SK-N-SH (cell line): ENCODE results near the gene TCF12.

ENCODE experiments used
- EZH2phosphoT487 ChIP-seq: fragments of 200-600 bp; sonication (generic); IDR thresholded peaks from 2 replicates; pipeline ENCODE4 v1.6.1; 2017; ENCODE audit warnings: low read depth, mixed run types, mild to moderate bottlenecking, antibody characterized with exemption, moderate library complexity, borderline replicate concordance
- NRF1 ChIP-seq: IDR thresholded peaks from 2 replicates; pipeline ENCODE4 v1.6.1; 2012; ENCODE audit warnings: low read depth, mild to moderate bottlenecking, low read length
- RAD21 ChIP-seq: IDR thresholded peaks from 2 replicates; pipeline ENCODE4 v1.6.1; 2012; ENCODE audit warnings: mild to moderate bottlenecking, low read length
- TF ChIP-seq, protein P1 (sequence below): IDR thresholded peaks from 2 replicates; pipeline ENCODE4 v1.4.0; 2012; ENCODE audit warnings: low read depth

DNA sequence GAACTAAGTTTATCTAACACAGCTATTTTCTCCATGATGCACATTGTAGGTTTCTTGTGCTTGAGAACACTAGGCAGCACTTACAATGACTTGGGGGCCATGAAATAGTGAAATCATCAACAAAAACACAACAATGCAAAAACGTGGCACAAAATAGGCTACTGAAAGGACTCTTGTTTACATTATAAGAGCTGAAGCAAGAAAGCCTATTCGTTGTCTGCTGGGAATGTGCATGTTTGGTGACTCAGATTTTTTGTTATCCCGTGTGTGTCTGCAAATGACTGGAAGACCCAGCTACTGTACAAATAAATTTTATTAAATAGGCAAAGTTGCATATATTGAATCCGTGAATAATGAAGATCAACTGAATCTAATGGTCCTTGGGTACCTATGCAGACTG is 85.0 kb downstream of the TCF12 start:
- TF ChIP-seq NRF1 = no peak
- TF ChIP-seq, protein P1, sequence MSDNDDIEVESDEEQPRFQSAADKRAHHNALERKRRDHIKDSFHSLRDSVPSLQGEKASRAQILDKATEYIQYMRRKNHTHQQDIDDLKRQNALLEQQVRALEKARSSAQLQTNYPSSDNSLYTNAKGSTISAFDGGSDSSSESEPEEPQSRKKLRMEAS = no peak
- no peak for TF ChIP-seq RAD21
- TF ChIP-seq EZH2phosphoT487 = no peak
